ENCODE data around the gene MEIS2. TPM values are rescaled to one million over a fixed set of nuclear protein-coding genes. Genes with fewer than 3 reads are reported as not detected.
A peak's percentile ranks its signal among the peaks of the same experiment; 100 is the strongest.

MEIS2 gene
- total RNA-seq, 1 donor: 73.0 TPM

GRCh38 chr15:37037071-37037655 is 63.2 kb downstream of the MEIS2 start:
- no peak for DNase-seq (ENCODE audit: low read depth)
- TF ChIP-seq CTCF (IDR thresholded peaks at IDR 0.05; ENCODE audit: insufficient read depth, low read depth, low read length): no peak
- no peak overlapping the region for H3K4me3 ChIP-seq (ENCODE audit: low read depth, low read length)

- no peak for TF ChIP-seq CTCF (IDR thresholded peaks at IDR 0.05; ENCODE audit: insufficient read depth, low read depth, low read length)
- peak; percentile 66 for DNase-seq (ENCODE audit: low read depth)
- no peak overlapping the region for H3K4me3 ChIP-seq (ENCODE audit: low read depth, low read length)
Observed at GRCh38 chr15:37034835-37035748, 65.3 kb downstream of the MEIS2 start.

- no peak for DNase-seq (ENCODE audit: low read depth)
- no peak overlapping the region for H3K4me3 ChIP-seq (ENCODE audit: low read depth, low read length)
- TF ChIP-seq CTCF (IDR thresholded peaks at IDR 0.05; ENCODE audit: insufficient read depth, low read depth, low read length): no peak
Observed at GRCh38 chr15:37034392-37034791, 66.0 kb downstream of the MEIS2 start.

GRCh38 chr15:37032091-37032775 is 68.1 kb downstream of the MEIS2 start:
- H3K4me3 ChIP-seq (ENCODE audit: low read depth, low read length): no peak overlapping the region
- DNase-seq (ENCODE audit: low read depth): peak; percentile 41
- TF ChIP-seq CTCF (IDR thresholded peaks at IDR 0.05; ENCODE audit: insufficient read depth, low read depth, low read length): no peak

- no peak overlapping the region for H3K4me3 ChIP-seq (ENCODE audit: low read depth, low read length)
- TF ChIP-seq CTCF (IDR thresholded peaks at IDR 0.05; ENCODE audit: insufficient read depth, low read depth, low read length): no peak
- peak; percentile 92 for DNase-seq (ENCODE audit: low read depth)
Observed at GRCh38 chr15:37031198-37031597, 69.2 kb downstream of the MEIS2 start.

GRCh38 chr15:37028625-37029296 is 71.6 kb downstream of the MEIS2 start:
- no peak for TF ChIP-seq CTCF (IDR thresholded peaks at IDR 0.05; ENCODE audit: insufficient read depth, low read depth, low read length)
- peak; percentile 86 for DNase-seq (ENCODE audit: low read depth)
- no peak overlapping the region for H3K4me3 ChIP-seq (ENCODE audit: low read depth, low read length)

Data from fibroblast of villous mesenchyme (primary cell).